Measurements from ENCODE around the gene TNK1.
"Not testable (repeated sequence)": the region's sequence is repeated elsewhere in the genome, so short reads cannot be mapped to it uniquely, and the experiment has no call there.

The TNK1 gene

DNA sequence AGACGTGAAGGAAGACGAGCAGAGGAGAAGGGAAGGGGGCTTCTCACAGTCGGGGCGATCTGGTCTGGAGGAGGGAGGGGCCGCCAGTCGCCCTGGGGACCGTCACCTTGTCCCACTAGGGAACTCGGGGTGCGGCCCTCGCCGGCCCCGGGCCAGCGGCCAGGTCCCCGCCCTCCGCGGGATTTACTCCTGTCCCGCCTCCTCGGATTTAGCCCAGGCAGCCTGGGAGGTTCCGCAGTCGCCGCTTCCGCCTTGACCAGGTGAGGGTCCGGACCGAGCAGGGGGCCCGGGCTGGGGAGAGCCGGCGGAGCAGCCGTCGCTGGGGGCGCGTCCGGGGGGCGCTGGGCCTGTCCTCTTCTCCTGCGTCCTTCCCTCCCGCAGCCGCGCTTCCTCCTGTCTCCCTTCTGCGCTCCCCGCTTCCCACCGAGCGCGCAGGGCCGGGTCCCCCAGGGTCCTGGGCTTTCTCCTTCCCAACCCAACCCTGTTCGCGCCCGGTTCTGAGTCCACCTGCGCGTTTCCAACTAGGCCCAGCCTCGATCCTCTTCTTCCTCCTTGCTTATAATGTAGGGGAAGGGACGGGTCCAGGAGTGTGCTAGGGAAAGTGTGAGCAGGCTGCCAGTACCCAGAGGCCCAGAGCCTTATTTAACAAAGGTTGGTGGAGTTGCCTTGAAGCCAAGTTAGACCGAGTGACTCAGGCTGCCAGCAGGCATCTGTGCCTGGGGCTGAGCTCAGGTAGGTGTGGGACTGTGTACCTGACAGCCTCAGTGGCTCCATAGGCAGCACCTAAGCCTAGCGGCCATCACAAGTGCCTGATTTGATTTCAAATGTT, at the start of gene TNK1:
TSS of gene TNK1 (plus strand) at position 235 of the 829 bp plus-strand sequence. CDS start 1,838 bp downstream, outside the sequence.
- Histone ChIP-seq H2AFZ (ENCODE audit: low read depth, low read length) (no peak within 1 kb of the TSS), H3K4me1 (ENCODE audit: insufficient read depth, low read length) (no peaks in the 10 kb centered on the region), H3K27me3 (ENCODE audit: insufficient read depth, low read length) (peaks cover 50% of the 10 kb centered on the region), H3K9me3 (ENCODE audit: low read length) (peaks cover 21% of the 10 kb centered on the region), H3K4me3 (ENCODE audit: low read length) (no peak within 1 kb of the TSS), H3K36me3 (ENCODE audit: insufficient read depth, low read length) (no peaks in the 10 kb centered on the region)

DNA sequence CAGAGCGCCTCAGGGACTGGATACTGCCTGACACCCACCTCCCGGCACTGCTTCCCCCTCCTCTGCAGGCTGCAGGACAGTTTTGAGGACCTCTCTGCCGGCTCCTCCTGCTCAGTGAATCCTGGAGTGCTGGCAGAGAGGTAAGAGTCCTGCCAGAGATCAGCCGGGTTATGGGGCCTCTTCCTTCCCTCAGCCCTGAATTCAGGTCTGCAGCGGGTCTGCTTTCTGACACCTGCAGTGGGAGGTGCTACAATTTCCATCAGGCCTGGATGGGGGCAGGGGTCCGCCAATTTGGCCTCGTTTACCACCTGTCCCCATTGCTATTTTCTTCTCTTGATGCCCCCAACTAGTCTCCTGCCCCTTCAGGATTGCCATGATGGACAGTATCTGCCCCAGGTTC, 48.8 kb upstream of the TNK1 start:
- H3K4me3 ChIP-seq (ENCODE audit: low read length): no peak overlapping the region
- H2AFZ ChIP-seq (ENCODE audit: low read depth, low read length): no peak overlapping the region
- H3K4me1 ChIP-seq (ENCODE audit: insufficient read depth, low read length): peaks cover 20% of the 10 kb centered on the region
- peaks cover under 1% of the 10 kb centered on the region for H3K36me3 ChIP-seq (ENCODE audit: insufficient read depth, low read length)
- H3K27me3 ChIP-seq (ENCODE audit: insufficient read depth, low read length): no peaks in the 10 kb centered on the region
- no peaks in the 10 kb centered on the region for H3K9me3 ChIP-seq (ENCODE audit: low read length)

DNA sequence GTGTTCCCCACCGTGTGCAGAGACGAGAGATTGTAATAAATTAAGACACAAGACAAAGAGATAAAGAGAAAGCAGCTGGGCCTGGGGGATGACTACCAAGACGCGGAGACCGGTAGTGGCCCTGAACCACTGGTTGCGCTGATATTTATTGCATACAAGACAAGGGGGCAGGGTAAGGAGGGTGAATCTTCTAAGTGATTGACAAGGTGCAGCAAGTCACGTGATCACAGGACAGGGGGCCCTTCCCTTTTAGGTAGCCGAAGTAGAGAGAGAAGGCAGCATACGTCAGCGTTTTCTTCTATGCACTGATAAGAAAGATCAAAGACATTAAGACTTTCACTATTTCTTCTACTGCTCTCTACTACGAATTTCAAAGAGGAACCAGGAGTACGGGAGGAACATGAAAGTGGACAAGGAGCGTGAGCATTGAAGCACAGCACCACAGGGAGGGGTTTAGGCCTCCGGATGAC, 48.3 kb upstream of the TNK1 start:
- H3K36me3 ChIP-seq (ENCODE audit: insufficient read depth, low read length); H3K9me3 ChIP-seq (ENCODE audit: low read length); H3K4me3 ChIP-seq (ENCODE audit: low read length); H3K27me3 ChIP-seq (ENCODE audit: insufficient read depth, low read length); H2AFZ ChIP-seq (ENCODE audit: low read depth, low read length): not testable (repeated sequence)
- peaks cover 17% of the 10 kb centered on the region for H3K4me1 ChIP-seq (ENCODE audit: insufficient read depth, low read length)

DNA sequence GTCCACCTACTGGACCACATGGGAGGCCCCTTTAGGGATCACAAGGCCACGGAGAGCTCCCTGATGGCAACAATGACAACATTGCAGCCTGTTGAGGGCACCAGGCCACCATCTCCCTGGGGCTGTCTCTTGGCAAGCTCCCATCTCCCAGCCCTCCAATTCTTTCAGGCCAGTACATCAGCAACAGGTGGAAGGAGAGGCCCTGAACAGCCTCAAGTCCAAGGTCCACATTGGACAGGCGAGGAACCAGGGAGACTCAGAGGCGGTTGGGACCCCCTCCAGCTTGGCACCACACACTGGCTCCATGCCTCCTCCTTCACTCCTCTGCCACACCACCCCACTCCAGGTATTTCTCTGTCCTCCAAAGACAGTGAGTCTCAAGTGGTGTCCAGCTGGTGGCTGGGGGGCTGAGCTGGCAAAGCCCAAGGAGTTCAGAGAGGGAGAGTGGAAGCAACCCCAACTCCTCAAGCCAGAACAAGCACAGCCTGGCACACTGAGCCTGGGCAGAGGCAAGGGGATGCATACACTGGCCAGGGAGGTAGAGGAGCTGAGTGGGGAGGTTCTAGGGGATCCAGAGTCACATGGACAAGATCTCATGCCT, 45.9 kb upstream of the TNK1 start:
- H3K4me3 ChIP-seq (ENCODE audit: low read length): no peak overlapping the region
- no peaks in the 10 kb centered on the region for H3K9me3 ChIP-seq (ENCODE audit: low read length)
- H3K27me3 ChIP-seq (ENCODE audit: insufficient read depth, low read length): no peaks in the 10 kb centered on the region
- no peaks in the 10 kb centered on the region for H3K36me3 ChIP-seq (ENCODE audit: insufficient read depth, low read length)
- no peak overlapping the region for H2AFZ ChIP-seq (ENCODE audit: low read depth, low read length)
- H3K4me1 ChIP-seq (ENCODE audit: insufficient read depth, low read length): peaks cover 8% of the 10 kb centered on the region

DNA sequence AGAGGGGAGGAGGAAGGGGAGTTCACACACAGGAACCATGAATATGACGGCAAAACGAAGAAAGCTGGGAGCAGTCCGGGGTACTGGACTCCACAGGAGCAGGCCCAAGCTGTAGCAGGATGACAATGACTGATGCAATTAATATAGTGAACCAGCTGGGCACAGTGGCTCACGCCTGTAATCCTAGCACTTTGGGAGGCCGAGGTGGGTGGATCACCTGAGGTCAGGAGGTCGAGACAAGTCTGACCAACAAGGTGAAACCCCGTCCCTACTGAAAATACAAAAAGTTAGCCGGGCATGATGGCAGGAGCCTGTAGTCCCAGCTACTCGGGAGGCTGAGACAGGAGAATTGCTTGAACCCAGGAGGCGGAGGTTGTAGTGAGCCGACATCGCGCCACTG, 45.1 kb upstream of the TNK1 start:
- not testable (repeated sequence) for H3K4me1 ChIP-seq (ENCODE audit: insufficient read depth, low read length); H3K9me3 ChIP-seq (ENCODE audit: low read length); H3K36me3 ChIP-seq (ENCODE audit: insufficient read depth, low read length); H3K4me3 ChIP-seq (ENCODE audit: low read length); H2AFZ ChIP-seq (ENCODE audit: low read depth, low read length); H3K27me3 ChIP-seq (ENCODE audit: insufficient read depth, low read length)

DNA sequence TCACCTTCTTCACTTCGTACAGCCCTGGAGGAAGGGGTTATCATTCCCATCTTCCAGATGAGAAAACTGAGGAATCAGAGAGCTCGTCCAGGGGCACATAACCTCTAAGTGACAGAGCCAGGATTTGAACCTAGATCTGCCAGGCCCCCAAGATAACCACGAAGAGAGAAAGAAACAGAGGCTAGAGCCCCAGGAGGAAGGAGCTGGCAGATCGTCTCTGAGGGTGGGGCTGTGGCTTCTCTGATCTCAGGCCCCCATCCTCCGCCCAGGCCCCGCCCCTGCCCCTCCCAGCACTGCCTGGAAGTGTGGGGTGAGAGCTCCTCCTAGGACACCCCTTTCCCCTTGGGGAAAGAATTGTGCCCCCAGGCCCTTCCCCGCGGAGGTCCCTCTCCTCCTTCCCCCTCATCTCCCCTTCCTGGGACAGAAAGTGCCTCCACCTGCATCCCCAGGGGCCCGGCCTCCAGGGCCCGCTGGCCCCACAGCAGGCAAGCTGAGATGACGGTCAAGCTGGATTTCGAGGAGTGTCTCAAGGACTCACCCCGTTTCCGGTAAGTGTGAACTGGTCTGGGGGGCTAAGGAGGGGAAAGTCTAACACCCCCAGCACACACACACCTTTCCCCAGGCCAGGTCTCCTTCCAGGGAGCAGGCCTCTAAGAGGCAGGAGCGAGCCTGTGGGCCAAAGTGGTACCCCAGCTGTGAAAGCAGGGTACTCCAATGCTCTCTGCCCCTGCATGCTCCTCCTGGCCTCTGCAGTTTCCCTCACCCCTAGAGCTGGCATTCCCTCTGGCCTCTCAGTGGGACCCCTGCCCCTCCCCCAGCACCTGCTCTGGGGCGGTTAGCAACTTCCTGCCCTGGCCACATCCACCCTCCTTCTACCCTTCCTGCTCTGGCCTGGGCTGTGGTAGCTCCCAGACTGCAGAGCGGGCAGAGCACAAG, 44.4 kb upstream of the TNK1 start, which contains the start of gene ACAP1:
TSS of gene ACAP1 (plus strand) at position 290 of the 936 bp plus-strand sequence. CDS start at position 496, 206 bp downstream.
- H3K27me3 ChIP-seq (ENCODE audit: insufficient read depth, low read length): no peaks in the 10 kb centered on the region
- H3K36me3 ChIP-seq (ENCODE audit: insufficient read depth, low read length): no peaks in the 10 kb centered on the region
- H3K9me3 ChIP-seq (ENCODE audit: low read length): no peaks in the 10 kb centered on the region
- H2AFZ ChIP-seq (ENCODE audit: low read depth, low read length): no peak within 1 kb of the TSS
- no peak within 1 kb of the TSS for H3K4me3 ChIP-seq (ENCODE audit: low read length)
- H3K4me1 ChIP-seq (ENCODE audit: insufficient read depth, low read length): no peaks in the 10 kb centered on the region

- H3K27me3 ChIP-seq (ENCODE audit: insufficient read depth, low read length); H3K36me3 ChIP-seq (ENCODE audit: insufficient read depth, low read length); H3K4me3 ChIP-seq (ENCODE audit: low read length); H3K9me3 ChIP-seq (ENCODE audit: low read length); H2AFZ ChIP-seq (ENCODE audit: low read depth, low read length); H3K4me1 ChIP-seq (ENCODE audit: insufficient read depth, low read length): not testable (repeated sequence)
Observed at GRCh38 chr17:7337600-7337999, 43.3 kb upstream of the TNK1 start.

GRCh38 chr17:7340179-7340578, 40.7 kb upstream of the TNK1 start:
- H3K4me1 ChIP-seq (ENCODE audit: insufficient read depth, low read length): no peaks in the 10 kb centered on the region
- no peaks in the 10 kb centered on the region for H3K36me3 ChIP-seq (ENCODE audit: insufficient read depth, low read length)
- peaks cover 2% of the 10 kb centered on the region for H3K27me3 ChIP-seq (ENCODE audit: insufficient read depth, low read length)
- H3K4me3 ChIP-seq (ENCODE audit: low read length): no peak overlapping the region
- H3K9me3 ChIP-seq (ENCODE audit: low read length): no peaks in the 10 kb centered on the region
- H2AFZ ChIP-seq (ENCODE audit: low read depth, low read length): no peak overlapping the region

DNA sequence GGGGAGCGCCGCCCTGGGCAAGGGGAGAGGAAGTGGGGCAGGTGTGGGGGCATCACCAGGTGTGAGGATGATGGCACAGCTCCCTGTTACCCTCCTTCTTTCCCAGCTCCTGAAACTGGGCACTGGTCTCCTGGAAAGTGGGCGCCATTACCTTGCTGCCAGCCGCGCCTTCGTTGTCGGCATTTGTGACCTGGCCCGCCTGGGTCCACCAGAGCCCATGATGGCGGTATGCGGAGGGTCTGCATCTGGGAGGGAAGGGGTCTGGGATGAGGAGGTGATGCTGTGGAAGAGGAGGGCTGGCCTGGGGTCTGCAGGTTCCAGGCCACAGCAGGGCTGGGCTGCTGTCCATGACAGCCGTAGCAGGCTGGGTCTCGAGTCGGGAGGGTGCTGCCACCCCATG, 39.0 kb upstream of the TNK1 start:
- Histone ChIP-seq H3K4me1 (ENCODE audit: insufficient read depth, low read length) (no peaks in the 10 kb centered on the region), H2AFZ (ENCODE audit: low read depth, low read length) (no peak overlapping the region), H3K9me3 (ENCODE audit: low read length) (no peaks in the 10 kb centered on the region), H3K4me3 (ENCODE audit: low read length) (no peak overlapping the region), H3K36me3 (ENCODE audit: insufficient read depth, low read length) (no peaks in the 10 kb centered on the region), H3K27me3 (ENCODE audit: insufficient read depth, low read length) (peaks cover 2% of the 10 kb centered on the region)

DNA sequence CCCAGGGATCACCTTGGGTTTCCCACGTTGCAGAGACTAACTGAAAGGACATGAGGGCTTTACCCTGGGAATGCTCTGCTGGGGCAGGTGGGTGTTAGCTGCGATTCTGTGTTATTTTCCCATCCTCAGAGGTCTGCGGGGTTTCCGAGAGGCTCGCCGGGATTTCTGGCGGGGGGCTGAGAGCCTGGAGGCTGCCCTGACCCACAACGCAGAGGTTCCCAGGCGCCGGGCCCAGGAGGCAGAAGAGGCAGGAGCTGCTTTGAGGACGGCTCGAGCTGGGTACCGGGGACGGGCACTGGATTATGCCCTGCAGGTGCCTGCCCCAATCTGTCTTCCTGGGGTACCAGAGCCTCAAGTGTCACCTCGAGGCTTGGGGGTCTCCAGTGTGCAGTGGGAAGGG, 37.6 kb upstream of the TNK1 start:
- H2AFZ ChIP-seq (ENCODE audit: low read depth, low read length): no peak overlapping the region
- no peaks in the 10 kb centered on the region for H3K4me1 ChIP-seq (ENCODE audit: insufficient read depth, low read length)
- H3K9me3 ChIP-seq (ENCODE audit: low read length): no peaks in the 10 kb centered on the region
- H3K4me3 ChIP-seq (ENCODE audit: low read length): no peak overlapping the region
- H3K36me3 ChIP-seq (ENCODE audit: insufficient read depth, low read length): no peaks in the 10 kb centered on the region
- H3K27me3 ChIP-seq (ENCODE audit: insufficient read depth, low read length): peaks cover 2% of the 10 kb centered on the region

DNA sequence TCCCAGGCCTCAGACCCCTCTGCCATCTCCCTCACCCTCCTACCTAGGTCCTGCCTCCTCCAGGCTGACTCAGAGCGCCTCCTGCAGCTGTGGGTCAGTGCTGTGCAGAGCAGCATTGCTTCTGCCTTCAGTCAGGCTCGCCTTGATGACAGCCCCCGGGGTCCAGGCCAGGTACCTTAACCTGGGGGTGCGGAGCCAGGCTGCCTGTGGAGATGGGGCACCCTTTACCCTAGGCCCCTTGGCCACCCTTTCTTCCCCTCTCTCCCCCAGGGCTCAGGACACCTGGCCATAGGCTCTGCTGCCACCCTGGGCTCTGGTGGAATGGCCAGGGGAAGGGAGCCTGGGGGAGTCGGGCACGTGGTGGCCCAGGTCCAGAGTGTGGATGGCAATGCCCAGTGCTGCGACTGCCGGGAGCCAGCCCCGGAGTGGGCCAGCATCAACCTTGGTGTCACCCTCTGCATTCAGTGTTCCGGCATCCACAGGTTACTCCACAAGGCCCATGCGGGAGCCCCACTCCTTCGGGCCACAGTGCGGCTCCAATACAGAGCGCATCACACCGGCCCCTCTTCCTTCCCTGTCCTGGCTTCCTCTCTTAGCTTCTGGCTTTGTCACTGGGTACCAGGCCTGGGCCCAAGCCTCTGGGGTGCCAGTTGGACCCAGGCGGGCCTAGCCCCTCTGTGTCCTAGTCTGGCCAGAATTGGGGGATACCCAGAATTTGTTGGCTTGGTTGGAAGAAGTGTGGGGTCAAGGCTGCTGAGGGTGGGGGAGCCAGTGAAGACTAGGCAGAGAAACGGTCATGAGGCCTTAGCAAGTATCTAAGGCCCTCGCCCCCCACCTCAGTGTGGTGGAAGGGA, 33.9 kb upstream of the TNK1 start:
- H3K4me1 ChIP-seq (ENCODE audit: insufficient read depth, low read length): peaks cover 21% of the 10 kb centered on the region
- H3K9me3 ChIP-seq (ENCODE audit: low read length): no peaks in the 10 kb centered on the region
- no peak overlapping the region for H2AFZ ChIP-seq (ENCODE audit: low read depth, low read length)
- H3K27me3 ChIP-seq (ENCODE audit: insufficient read depth, low read length): peaks cover 2% of the 10 kb centered on the region
- no peaks in the 10 kb centered on the region for H3K36me3 ChIP-seq (ENCODE audit: insufficient read depth, low read length)
- no peak overlapping the region for H3K4me3 ChIP-seq (ENCODE audit: low read length)

All from neuron (in vitro differentiated cells).